Daoy (cell line): ENCODE measurements around the gene CFAP97D2. TPM values are rescaled to one million over a fixed set of nuclear protein-coding genes. Genes with fewer than 3 reads are reported as not detected.

Source experiments
- DNase-seq: peaks from one replicate; pipeline ENCODE4 v3.0.0-alpha.2; 2015; ENCODE audit warnings: low read depth
- total RNA-seq: library from RNA; depleted of rRNA; stranded (reverse); fragments of >200 nt; shearing (Covaris generic); gene quantifications from 2 replicates; pipeline ENCODE4 v1.2.3, GENCODE V29; 2014

Gene CFAP97D2
- total RNA-seq, 1 experiment from 2014 or later = not detected

DNA sequence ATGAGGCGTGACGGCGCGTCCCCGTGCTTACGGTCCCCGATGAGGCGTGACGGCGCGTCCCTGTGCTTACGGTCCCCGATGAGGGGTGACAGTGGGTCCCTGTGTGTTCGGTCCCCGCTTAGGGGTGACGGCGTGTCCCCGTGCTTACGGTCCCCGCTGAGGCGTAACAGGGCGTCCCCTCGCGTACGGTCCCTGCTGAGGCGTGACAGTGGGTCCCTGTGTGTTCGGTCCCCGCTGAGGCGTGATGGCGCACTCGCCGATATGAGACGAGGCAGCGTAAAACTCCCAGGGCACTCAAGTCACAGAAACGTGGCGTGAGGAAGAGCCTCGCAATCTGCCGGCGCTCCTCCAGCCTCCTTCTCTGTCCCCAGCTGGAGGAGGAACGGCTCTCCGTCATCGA, 20.9 kb downstream of the CFAP97D2 start:
- no peak for DNase-seq

- no peak for DNase-seq
Measured at GRCh38 chr13:114200399-114200911, 21.4 kb downstream of the CFAP97D2 start.

DNA sequence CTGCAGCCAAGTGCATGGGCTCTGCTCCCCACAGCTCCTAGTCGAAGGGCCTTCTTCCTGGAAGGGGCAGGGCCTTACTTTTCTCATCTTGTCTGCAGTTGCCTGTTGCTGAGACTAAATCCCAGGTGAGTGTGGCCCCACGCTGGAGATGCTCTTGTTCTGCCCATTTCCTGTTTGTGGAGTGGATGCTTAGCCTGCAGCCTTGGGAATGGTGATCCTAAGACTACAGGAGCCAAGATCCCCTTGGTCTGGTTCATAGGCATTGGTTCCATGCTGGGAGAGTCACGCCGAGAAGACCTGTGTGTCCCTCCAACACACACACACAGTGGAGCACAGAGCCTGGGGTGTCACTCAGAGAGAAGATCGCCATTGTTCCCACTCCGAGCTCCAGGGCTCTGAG, 23.5 kb downstream of the CFAP97D2 start:
- no peak for DNase-seq

DNA sequence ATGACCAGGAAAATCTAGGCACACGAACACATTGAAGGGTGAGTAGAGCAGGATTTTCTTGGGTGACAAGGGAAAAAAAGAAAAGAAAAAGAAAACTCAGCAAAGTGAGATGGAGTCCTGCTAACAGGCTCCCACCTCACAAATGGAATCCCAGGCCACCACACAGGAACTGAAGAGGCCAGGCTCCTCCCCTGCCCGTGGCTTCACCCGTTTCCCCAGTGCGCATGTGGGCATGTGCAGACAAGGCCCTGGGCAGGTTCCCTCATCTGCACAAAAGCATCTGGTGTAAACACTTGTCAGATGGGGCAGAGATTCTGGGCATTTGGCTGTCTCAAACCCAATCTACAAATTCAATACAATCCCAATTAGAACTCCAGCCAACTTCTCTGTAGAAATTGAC, 24.5 kb downstream of the CFAP97D2 start:
- DNase-seq = no peak

GRCh38 chr13:114204894-114205293, 25.8 kb downstream of the CFAP97D2 start:
- DNase-seq = no peak

- no peak for DNase-seq
Measured at GRCh38 chr13:114208134-114208533, 29.1 kb downstream of the CFAP97D2 start.

DNA sequence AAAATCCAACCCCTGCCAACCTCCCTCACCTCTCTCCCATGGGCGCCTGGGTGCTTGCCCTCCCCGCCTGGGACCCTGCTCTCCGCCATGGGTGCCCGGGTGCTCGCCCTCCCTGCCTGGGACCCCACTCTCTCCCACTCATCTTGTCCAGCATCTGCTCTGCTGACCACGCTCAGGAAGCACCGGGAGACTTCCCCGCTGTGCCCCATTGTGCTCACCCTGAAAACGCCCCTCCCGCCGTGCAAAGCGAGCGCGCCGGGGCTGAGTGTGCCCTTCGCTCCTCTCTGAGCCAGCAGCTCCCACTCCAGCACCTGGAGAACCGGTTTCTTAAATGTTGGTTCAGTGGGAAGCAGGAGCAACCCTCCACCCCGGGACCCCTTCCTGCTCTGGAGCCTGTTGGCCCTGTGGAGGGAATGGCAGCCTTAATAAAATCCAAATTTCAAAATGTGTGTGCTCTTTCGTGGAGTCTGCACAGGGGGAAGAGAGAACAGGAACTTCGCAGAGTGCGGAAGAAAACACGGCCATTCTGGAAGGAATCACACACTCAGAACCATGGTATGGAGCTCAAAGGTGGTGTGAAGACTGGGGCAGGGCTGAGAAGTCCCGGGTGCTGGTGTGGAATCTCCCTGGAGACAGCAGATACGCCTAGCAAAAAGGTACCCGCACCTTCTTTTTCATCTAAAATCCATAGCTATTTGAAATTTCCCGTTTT, 32.5 kb downstream of the CFAP97D2 start:
- no peak for DNase-seq

DNA sequence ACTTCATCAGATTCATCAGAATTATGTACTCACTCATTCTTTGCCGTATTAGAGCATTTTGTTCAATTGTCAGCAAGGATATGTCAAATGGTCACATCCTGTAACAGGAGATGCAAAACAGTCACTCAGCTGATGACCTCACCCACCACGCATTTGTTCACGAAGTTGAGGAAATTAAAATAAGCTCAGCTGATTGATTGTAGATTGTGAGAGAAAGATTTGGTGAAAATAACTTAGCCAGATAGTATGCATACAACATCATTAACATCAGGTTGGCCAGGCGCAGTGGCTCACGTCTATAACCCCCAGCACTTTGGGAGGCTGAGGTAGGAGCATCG, 33.1 kb downstream of the CFAP97D2 start:
- DNase-seq = peak; percentile 41

DNA sequence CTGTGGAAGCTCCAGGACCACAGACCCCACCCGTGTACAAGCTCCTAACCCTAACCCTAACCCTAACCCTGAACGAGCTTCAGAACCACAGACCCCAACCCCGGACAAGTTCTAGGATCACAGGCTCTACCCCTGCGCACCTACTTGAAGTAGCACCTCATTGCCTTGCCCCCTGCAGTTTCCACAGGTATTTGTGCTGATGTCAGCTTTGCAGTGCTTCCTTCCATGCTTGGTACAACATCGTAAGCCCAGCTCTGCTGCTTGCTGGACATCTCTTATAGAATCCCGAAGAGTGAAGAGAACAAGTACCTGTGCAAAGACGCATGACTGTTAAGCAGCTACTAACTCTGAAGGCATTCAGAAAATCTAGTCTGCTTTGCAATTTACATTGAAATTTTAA, 34.9 kb downstream of the CFAP97D2 start:
- DNase-seq = no peak

- no peak for DNase-seq
Measured at GRCh38 chr13:114219392-114219791, 40.3 kb downstream of the CFAP97D2 start.

DNA sequence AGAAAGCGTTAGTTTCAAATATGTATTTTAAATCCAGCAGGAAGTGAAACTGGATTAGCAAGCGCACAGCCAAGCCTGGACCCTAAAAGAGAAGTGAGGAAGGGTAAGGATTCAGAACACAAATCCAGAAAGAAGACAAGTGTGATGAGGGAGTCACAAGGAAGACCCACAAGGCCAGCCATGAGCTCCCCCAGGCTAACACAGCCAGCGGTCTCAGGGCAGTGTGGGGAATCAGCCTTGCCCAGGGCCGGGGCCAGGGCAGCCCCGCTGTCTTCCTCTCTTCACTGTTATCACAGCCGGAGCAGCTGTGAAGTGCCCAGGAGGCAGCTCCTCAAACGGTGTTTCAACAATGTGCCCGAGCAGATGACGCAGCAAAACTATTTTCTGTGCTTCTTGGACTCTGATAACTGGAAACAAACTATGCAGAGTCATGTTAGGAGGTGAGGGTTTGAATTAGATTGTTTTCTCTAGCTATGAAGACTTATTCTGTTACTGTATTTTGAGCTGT, 43.5 kb downstream of the CFAP97D2 start:
- DNase-seq = no peak

- no peak for DNase-seq
Measured at GRCh38 chr13:114224201-114224600, 45.1 kb downstream of the CFAP97D2 start.

DNA sequence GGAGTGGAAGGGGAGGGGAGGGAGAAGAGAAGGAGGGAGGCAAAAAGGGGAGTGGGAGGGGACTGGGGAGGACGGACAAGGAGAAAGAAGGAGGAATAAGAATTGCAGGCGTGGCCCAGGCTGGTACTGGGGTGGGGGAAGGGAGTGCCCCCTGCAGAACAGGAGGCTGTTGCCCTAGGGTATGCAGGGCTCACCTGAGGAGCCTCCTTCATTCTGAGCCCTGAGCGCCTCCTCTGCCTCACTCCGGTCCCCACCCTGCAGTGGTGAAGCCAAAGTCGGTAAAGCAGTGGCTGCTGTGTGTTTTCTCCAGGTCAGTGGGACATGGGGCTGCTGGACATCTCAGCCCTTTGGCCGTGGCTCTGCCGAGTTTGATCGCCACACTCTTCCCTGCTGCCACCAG, 46.6 kb downstream of the CFAP97D2 start:
- DNase-seq = no peak

GRCh38 chr13:114226088-114226487, 47.0 kb downstream of the CFAP97D2 start:
- no peak for DNase-seq

- DNase-seq = peak; percentile 77
Measured at GRCh38 chr13:114226699-114227323, 47.8 kb downstream of the CFAP97D2 start.

DNA sequence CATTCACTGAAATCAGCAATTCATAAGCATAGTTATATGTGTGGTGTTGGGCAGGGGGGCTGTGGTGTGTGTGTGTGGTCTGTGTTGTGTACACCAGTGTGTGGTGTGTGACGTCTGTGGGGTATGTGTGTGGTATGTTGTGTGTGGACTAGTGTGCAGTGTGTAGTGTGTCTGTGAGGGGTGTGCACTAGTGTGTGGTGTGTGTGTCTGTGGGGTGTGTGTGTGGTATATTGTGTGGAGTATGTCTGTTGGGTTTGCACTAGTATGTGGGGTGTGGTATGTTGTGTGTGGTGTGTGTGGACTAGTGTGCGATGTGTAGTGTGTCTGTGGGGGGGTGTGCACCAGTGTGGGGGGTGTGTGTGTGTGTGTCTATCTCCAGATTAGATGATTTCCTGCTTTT, 48.5 kb downstream of the CFAP97D2 start:
- DNase-seq = no peak

GRCh38 chr13:114228176-114228575, 49.1 kb downstream of the CFAP97D2 start:
- DNase-seq = no peak

- no peak for DNase-seq
Measured at GRCh38 chr13:114229506-114229905, 50.4 kb downstream of the CFAP97D2 start.

DNA sequence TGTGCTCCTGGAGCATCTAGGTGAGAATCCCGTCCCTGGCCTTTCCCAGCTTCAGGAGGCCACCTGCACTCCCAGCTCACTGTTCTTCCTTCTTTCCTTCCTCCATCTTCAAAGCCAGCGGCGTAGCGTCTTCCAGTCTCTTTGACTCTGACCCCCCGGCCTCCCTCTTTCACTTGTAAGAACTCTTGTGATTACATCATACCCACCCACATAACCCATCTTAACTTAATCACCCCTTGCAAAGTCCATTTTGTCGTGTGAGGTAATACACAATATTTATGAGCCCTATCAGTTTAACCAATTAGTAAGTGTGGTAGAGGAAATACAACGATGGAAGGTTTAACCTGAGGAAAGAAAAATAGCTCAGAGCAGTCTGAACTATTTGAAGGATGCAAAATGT, 51.1 kb downstream of the CFAP97D2 start:
- no peak for DNase-seq

DNA sequence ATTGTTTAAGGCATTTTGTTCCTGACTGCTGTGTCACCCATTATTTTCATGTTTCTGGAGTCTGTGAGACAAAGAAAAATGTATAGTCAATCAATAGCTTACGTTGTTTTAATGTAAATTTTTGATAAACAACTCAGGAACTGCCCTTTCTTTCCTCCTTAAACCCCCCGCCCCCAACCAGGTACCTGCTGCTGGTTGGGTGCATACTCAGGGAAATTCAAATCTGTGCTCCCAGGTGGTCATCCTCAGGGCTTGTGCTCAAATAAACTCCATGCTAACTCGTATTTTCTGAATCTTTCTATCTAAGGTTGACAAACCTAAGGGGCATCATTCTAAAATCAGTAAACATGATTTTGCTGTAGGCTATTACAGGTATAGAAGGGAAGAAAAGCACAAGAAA, 51.5 kb downstream of the CFAP97D2 start:
- DNase-seq = no peak

- no peak for DNase-seq
Measured at GRCh38 chr13:114231886-114232285, 52.8 kb downstream of the CFAP97D2 start.

GRCh38 chr13:114234266-114234644, 55.2 kb downstream of the CFAP97D2 start:
- DNase-seq = no peak

DNA sequence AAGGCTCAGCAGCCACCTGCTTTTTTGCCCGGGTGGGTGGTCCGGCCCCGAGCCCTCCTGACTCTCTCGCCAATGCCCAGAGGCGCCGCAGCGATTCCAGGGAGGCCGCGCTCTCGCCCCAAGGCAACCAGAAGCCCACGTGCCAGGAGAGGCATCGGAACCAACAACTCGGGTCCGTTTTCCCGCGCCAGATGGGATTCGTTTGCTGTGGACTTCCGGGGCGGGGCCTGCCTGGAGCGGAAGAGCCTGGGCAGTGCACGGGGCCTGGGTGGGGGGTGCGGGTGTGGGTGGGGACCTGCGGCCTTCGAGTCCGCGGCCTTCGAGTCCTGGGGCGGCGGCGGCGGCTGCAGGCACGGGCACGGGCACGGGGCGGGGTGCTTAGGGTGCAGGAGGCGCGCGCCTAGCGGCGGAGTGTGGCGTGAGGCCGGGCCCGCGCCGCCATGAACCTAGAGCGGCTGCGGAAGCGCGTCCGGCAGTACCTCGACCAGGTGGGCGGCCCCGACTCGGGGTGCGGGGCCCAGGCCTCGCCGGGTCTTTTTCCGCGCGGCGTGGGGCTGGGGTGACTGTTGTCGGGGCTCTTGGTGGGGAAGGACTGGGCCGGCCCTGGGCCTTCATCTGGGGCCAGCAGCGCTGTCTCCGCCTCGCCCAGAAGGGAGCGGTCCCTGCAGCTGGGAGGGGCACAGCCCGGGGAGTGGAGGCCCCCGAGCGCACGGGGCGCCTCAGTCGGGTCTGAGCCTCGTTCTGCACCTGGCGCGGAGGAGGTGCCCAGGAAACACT, 55.8 kb downstream of the CFAP97D2 start, which contains the start of gene CDC16:
TSS of gene CDC16 (plus strand) at position 253 of the 777 bp plus-strand sequence. CDS start at position 441, 188 bp downstream.
- DNase-seq = peak; percentile 92
